HepG2 (cell line): ENCODE data around the gene RDH11. TPM values are rescaled to one million over a fixed set of nuclear protein-coding genes. Genes with fewer than 3 reads are reported as not detected.

Experiments used
- EED ChIP-seq: sonication (generic); formaldehyde crosslinking; IDR thresholded peaks from 2 replicates; pipeline ENCODE4 v1.5.0; 2020; ENCODE audit warnings: mild to moderate bottlenecking, missing genetic modification reagents
- JUNB ChIP-seq: sonication (generic); formaldehyde crosslinking; IDR thresholded peaks from 2 replicates; pipeline ENCODE4 v1.8.0; 2022; ENCODE audit warnings: missing genetic modification reagents, mild to moderate bottlenecking, borderline replicate concordance
- MYC ChIP-seq: sonication (generic); formaldehyde crosslinking; IDR thresholded peaks from 2 replicates; pipeline ENCODE4 v1.9.0; 2021; ENCODE audit warnings: missing genetic modification reagents, borderline replicate concordance
- NONO ChIP-seq, 2 experiments: fragments of 450-650 bp in 1 of 2; sonication (generic) in 1 of 2; formaldehyde crosslinking in 1 of 2; IDR thresholded peaks in 1 of 2; conservative IDR thresholded peaks in 1 of 2; 2 replicates each; pipeline versions ENCODE4 v1.6.1 to v1.8.0; 2017 to 2022; ENCODE audit warnings: mild to moderate bottlenecking in 1 of 2, missing genetic modification reagents in 1 of 2, moderate library complexity in 1 of 2
- PRDM15 ChIP-seq: sonication (generic); formaldehyde crosslinking; IDR thresholded peaks from 2 replicates; pipeline ENCODE4 v1.4.0; 2020; ENCODE audit warnings: missing genetic modification reagents
- RXRB ChIP-seq: IDR thresholded peaks from 2 replicates; pipeline ENCODE4 v1.6.1; 2016; ENCODE audit warnings: borderline replicate concordance, missing genetic modification reagents, missing compliant biosample characterization
- SAP130 ChIP-seq: IDR thresholded peaks from 2 replicates; pipeline ENCODE4 v1.6.1; 2016; ENCODE audit warnings: low read depth
- SPEN ChIP-seq: sonication (generic); formaldehyde crosslinking; IDR thresholded peaks from 2 replicates; pipeline ENCODE4 v1.5.1; 2020; ENCODE audit warnings: low read depth, mild to moderate bottlenecking, missing genetic modification reagents
- THAP9 ChIP-seq: sonication (generic); formaldehyde crosslinking; IDR thresholded peaks from 2 replicates; pipeline ENCODE4; 2020; ENCODE audit warnings: missing genetic modification reagents, mild to moderate bottlenecking, borderline replicate concordance
- TRAFD1 ChIP-seq: sonication (generic); formaldehyde crosslinking; IDR thresholded peaks from 2 replicates; pipeline ENCODE4 v1.5.1; 2020; ENCODE audit warnings: missing genetic modification reagents, mild to moderate bottlenecking, borderline replicate concordance
- ZBED4 ChIP-seq: sonication (generic); formaldehyde crosslinking; IDR thresholded peaks from 2 replicates; pipeline ENCODE4 v1.4.0; 2020; ENCODE audit warnings: missing genetic modification reagents, borderline replicate concordance
- polyA plus RNA-seq, 8 experiments: library from polyadenylated mRNA; depleted of rRNA in 3 of 8; stranded (reverse) in 7 of 8; unstranded in 1 of 8; fragments of >200 nt; fragmentation: Illumina TruSeq in 4 of 8; extraction: Trizol in 4 of 8; gene quantifications; 2 replicates each; pipeline versions ENCODE4 v1.2.1 to v1.2.3, GENCODE V29; 2011 to 2016; ENCODE audit warnings: low read depth in 4 of 8, missing spikeins in 1 of 8, mixed read lengths in 1 of 8; ENCODE audit not compliant: insufficient read depth in 1 of 8
- total RNA-seq, 5 experiments: library from RNA; depleted of rRNA; stranded (reverse); fragments of >200 nt; fragmentation: Illumina TruSeq; extraction: Trizol; gene quantifications; 2 replicates each; pipeline ENCODE4 v1.2.3, GENCODE V29; 2016; ENCODE audit warnings: low read depth in 1 of 5

The RDH11 gene
- total and polyA plus RNA-seq, 2 of the 13 experiments (the other 11 are each of a cell fraction or from before 2014, with no cell fraction given), result 106 to 131 TPM

- TF ChIP-seq PRDM15 (0 out of 2 replicates have a peak, but pooled peaks have one; percentile 53), RXRB (peak; percentile 59; the same call in 1 of the 2 replicates), MYC (CRISPR knock-in tag) (peak; percentile 65; the same call in 1 of the 2 replicates), TRAFD1 (no peak), NONO (IDR thresholded peaks at IDR 0.05) (no peak), NONO (CRISPR knock-in tag; conservative IDR thresholded peaks at IDR 0.05) (0 out of 2 replicates have a peak, but pooled peaks have one; percentile 41), THAP9 (peak; percentile 69; the same call in 1 of the 2 replicates), JUNB (CRISPR knock-in tag) (no peak), SAP130 (peak; percentile 77), SPEN (CRISPR knock-in tag) (peak; percentile 32; the same call in 1 of the 2 replicates), ZBED4 (CRISPR knock-in tag) (peak; percentile 89; the same call in 1 of the 2 replicates), EED (CRISPR knock-in tag) (no peak)
Observed at GRCh38 chr14:67729072-67729885, 33.7 kb upstream of the RDH11 start (continued).
